Duodenal mucosa (tissue), 2 donors: ENCODE results near the gene FLNB.
A peak's percentile ranks its signal among the peaks of the same experiment; 100 is the strongest.

ENCODE experiments used
- H3K27ac ChIP-seq: one replicate; pipeline ENCODE4 v1.7.0; 2013; ENCODE audit warnings: low read depth, low read length
- H3K27me3 ChIP-seq, 2 donors: one replicate each; pipeline ENCODE4 v1.7.0; 2013; ENCODE audit warnings: low read length in 2 of 2, control low read depth in 1 of 2; ENCODE audit not compliant: insufficient read depth in 2 of 2, control insufficient read depth in 1 of 2
- H3K36me3 ChIP-seq, 2 donors: one replicate each; pipeline ENCODE4 v1.7.0; 2013; ENCODE audit warnings: low read length in 2 of 2, control low read depth in 1 of 2; ENCODE audit not compliant: insufficient read depth in 2 of 2, control insufficient read depth in 1 of 2
- H3K4me1 ChIP-seq, 2 donors: one replicate each; pipeline ENCODE4 v1.7.0; 2013; ENCODE audit warnings: low read length in 2 of 2, control low read depth in 1 of 2; ENCODE audit not compliant: insufficient read depth in 2 of 2, control insufficient read depth in 1 of 2
- H3K4me3 ChIP-seq, 2 donors: one replicate each; pipeline ENCODE4 v1.7.0; 2013; ENCODE audit warnings: low read length in 2 of 2, low read depth in 1 of 2
- H3K9ac ChIP-seq, 2 donors: one replicate each; pipeline ENCODE4 v1.7.0; 2013; ENCODE audit warnings: low read length in 2 of 2, low read depth in 1 of 2
- H3K9me3 ChIP-seq, 2 donors: one replicate each; pipeline ENCODE4 v1.7.0; 2013; ENCODE audit warnings: low read length in 2 of 2, control low read depth in 1 of 2; ENCODE audit not compliant: control insufficient read depth in 1 of 2

FLNB gene

GRCh38 chr3:58018892-58019742 lies 10.9 kb downstream of the FLNB start:
- Histone ChIP-seq H3K4me3 (no peak overlapping the region), H3K27ac (no peak overlapping the region), H3K27me3 (no peaks in the 10 kb centered on the region), H3K36me3 (no peaks in the 10 kb centered on the region), H3K9ac (no peak overlapping the region), H3K9me3 (no peaks in the 10 kb centered on the region), H3K4me1 (peaks cover 75 to 77% of the 10 kb centered on the region in 2 donors)

DNA sequence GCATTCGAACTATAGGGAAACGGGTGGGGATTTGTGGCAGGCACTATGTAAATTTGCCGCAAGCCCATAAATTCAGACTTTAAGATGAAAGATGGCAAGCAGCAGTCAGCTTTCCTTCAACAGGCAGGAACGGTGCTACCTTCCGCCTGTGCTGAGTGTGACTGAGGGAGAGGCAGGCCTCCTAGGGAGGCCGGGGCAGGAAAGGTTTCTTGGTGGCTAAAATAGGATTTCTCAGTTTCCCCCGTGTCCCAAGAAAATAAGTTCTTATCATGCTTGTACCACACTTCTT lies 12.5 kb downstream of the FLNB start:
- H3K27ac ChIP-seq, result no peak overlapping the region
- no peaks in the 10 kb centered on the region for H3K27me3 ChIP-seq
- peak overlapping the region in 1 of 2 donors; percentile 1 for H3K9ac ChIP-seq
- H3K4me1 ChIP-seq, result peaks cover 65 to 66% of the 10 kb centered on the region in 2 donors
- no peaks in the 10 kb centered on the region for H3K9me3 ChIP-seq
- no peaks in the 10 kb centered on the region for H3K36me3 ChIP-seq
- no peak overlapping the region for H3K4me3 ChIP-seq

DNA sequence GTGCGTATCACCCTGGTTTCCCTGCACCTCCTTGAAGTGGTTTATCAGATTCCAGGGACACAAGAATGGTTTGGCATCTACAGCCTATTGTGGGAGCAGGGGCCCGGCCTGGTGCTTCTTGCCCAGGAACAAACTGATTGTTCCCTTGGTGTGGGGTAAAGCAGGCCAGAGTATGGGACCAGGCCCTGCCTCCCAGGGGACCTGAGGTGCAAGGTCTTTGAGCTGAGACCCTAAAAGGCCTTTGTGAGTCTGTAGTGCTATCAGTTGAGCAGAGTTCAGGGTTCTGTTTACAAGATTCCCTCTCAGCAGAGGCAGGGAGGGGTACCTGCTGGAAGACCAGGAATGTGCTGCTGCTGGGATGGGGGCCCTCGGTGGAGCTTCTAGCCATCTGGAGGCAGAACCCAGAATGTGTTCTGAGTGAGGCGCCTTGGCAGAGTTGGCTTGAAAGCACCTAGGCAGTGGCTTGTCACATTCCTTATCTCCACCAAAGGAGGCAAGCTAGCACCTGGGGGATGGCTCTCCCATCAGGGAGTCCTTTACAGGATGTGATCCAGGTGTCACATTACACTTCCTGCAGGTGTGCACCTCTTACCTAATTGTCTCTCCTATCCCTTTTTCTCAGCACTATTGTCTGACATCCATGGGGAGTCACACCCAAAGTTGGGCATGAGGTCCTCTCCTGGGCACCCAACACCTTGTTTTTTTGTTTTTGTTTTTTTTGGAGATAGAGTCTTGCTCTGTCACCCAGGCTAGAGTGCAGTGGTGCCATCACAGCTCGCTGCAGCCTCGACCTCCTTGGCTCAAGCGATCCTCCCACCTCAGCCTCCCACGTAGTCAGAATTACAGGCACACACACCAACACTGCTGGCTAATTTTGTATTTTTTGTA lies 13.1 kb downstream of the FLNB start:
- Histone ChIP-seq H3K36me3 (no peaks in the 10 kb centered on the region), H3K27ac (peak overlapping the region; percentile 37), H3K4me3 (no peak overlapping the region), H3K27me3 (no peaks in the 10 kb centered on the region), H3K9me3 (no peaks in the 10 kb centered on the region), H3K4me1 (peaks cover 67 to 69% of the 10 kb centered on the region in 2 donors), H3K9ac (peak overlapping the region in 1 of 2 donors; percentile 1)

GRCh38 chr3:58021962-58022361 lies 13.7 kb downstream of the FLNB start:
- H3K9ac ChIP-seq, result no peak overlapping the region
- H3K4me3 ChIP-seq, result no peak overlapping the region
- no peaks in the 10 kb centered on the region for H3K9me3 ChIP-seq
- H3K4me1 ChIP-seq, result peaks cover 63 to 67% of the 10 kb centered on the region in 2 donors
- H3K27ac ChIP-seq, result no peak overlapping the region
- H3K27me3 ChIP-seq, result no peaks in the 10 kb centered on the region
- H3K36me3 ChIP-seq, result no peaks in the 10 kb centered on the region

DNA sequence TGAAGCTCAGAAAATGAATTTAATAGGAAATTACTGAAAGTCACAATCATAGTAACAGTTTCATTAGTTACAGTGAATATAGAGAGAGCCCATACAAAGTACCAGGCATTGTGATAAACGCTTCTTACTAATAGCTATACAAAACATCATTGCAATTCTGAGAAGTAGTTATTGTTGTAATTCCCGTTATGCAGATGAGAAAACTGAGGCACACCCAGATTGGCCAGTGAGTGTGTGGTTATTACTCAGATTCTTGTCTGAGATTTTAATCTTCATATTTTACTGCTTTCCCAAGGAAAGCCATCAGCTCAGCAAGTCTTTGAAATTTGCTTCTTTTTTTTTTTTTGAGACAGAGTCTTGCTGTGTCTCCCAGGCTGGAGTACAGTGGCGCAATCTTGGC lies 14.3 kb downstream of the FLNB start:
- H3K9ac ChIP-seq, result no peak overlapping the region
- no peaks in the 10 kb centered on the region for H3K9me3 ChIP-seq
- no peaks in the 10 kb centered on the region for H3K27me3 ChIP-seq
- no peaks in the 10 kb centered on the region for H3K36me3 ChIP-seq
- no peak overlapping the region for H3K27ac ChIP-seq
- no peak overlapping the region for H3K4me3 ChIP-seq
- H3K4me1 ChIP-seq, result peaks cover 58 to 64% of the 10 kb centered on the region in 2 donors

DNA sequence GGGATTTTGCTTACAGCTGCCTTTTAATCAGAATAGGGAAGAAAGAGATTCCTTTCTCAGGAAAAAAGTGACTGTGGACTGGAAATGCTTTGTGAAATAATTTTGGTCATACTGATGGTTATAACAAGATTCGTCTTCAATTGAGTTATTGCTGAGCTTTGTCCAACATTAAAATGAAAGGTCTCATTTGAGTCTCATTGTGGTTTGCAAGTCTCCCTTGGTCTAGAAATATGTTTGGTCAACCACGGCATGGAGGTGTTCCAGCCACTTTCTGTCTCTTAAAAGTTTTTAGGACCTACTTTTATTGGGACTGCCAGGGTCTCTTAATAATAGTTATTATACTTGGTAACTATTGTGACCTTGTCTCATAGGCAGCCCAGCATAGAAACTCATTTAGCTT lies 15.3 kb downstream of the FLNB start:
- peaks cover 48 to 56% of the 10 kb centered on the region in 2 donors for H3K4me1 ChIP-seq
- H3K9me3 ChIP-seq, result no peaks in the 10 kb centered on the region
- no peaks in the 10 kb centered on the region for H3K27me3 ChIP-seq
- H3K9ac ChIP-seq, result no peak overlapping the region
- no peak overlapping the region for H3K4me3 ChIP-seq
- H3K36me3 ChIP-seq, result no peaks in the 10 kb centered on the region
- H3K27ac ChIP-seq, result no peak overlapping the region

DNA sequence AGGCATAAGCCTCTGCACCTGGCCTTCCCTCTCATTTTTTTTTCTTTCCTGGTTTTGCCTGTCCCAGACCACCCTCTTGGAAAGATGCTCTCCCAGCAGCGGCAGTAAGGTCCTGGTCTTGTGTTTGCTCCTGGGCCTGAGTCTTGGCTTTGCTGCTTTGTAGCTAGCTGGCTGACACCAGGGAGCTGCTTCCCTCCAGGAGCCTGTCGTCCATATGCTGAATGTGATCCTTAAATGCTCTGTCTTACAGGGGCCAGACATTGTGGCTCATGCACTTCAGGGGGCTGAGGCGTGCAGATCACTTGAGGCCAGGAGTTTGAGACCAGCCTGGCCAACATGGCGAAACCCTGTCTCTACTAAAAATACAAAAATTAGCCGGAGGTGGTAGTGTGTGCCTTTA lies 17.2 kb downstream of the FLNB start:
- Histone ChIP-seq H3K4me1 (peaks cover 29 to 44% of the 10 kb centered on the region in 2 donors), H3K27ac (no peak overlapping the region), H3K4me3 (no peak overlapping the region), H3K9ac (no peak overlapping the region), H3K9me3 (no peaks in the 10 kb centered on the region), H3K27me3 (no peaks in the 10 kb centered on the region), H3K36me3 (no peaks in the 10 kb centered on the region)

DNA sequence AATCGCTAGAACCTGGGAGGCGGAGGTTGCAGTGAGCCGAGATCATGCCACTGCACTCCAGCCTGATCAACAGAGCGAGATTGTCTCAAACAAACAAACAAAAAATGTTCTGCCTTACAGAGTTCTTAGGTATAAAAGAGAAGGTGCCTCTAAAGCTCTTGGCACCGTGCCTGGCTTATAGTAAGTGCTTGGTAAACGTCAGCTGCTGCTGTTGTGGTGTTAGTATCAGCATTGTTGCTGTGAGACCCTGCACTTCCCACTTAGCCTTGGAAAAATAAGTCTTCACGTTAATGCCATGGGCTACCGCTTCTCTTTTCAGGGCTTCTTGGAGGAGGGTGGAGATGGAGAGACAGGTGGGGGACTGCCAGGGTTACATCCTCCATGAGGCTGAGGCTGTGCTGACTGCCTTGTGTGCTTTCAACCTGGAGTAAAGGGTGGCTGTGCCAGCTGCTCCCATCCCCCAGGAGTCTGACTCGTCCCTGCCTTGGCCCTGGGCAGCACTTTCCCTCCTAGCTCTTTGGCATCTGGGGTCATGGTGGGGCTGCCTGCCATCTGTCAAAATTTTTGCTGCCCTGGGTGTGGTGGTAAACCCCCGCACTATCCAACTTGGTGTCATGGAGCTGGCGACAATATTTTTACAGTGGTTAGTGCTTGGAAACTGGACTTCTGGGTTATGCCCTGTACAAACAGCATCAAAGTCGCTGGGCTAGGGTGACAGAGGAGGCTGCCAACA lies 17.8 kb downstream of the FLNB start:
- Histone ChIP-seq H3K27ac (peak overlapping the region; percentile 39), H3K4me3 (no peak overlapping the region), H3K9me3 (no peaks in the 10 kb centered on the region), H3K27me3 (no peaks in the 10 kb centered on the region), H3K4me1 (peaks cover 23 to 38% of the 10 kb centered on the region in 2 donors), H3K36me3 (no peaks in the 10 kb centered on the region), H3K9ac (no peak overlapping the region)

DNA sequence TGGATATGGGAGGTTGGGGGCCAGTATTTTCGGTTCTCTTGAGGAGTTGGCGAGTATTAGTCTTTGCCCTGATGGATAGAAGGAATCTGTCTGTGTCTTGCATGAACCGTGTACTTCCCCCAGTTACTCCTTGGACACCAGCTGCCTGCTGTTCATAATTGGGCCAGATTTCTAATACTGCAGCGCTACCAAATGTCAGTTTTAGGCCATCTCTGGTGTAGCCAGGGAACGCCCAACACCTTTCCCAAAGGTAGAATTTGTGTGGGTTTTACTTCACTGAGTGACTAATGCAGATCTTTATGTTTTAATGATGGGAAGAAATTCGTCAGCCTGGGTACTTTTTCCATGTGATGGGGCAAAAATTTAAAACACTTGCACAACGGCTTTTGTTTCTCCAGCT lies 18.4 kb downstream of the FLNB start:
- H3K9ac ChIP-seq, result no peak overlapping the region
- peaks cover 17 to 32% of the 10 kb centered on the region in 2 donors for H3K4me1 ChIP-seq
- no peak overlapping the region for H3K27ac ChIP-seq
- no peak overlapping the region for H3K4me3 ChIP-seq
- no peaks in the 10 kb centered on the region for H3K9me3 ChIP-seq
- no peaks in the 10 kb centered on the region for H3K36me3 ChIP-seq
- H3K27me3 ChIP-seq, result no peaks in the 10 kb centered on the region
